Renal pelvis (tissue), 4 donors: ENCODE measurements around the gene PSMC5. TPM values are rescaled to one million over a fixed set of nuclear protein-coding genes. Genes with fewer than 3 reads are reported as not detected.
"Not testable (repeated sequence)": the region's sequence is repeated elsewhere in the genome, so short reads cannot be mapped to it uniquely, and the experiment has no call there.

ENCODE experiments used
- DNase-seq: peaks from one replicate; pipeline ENCODE4 v3.0.0-alpha.2; 2013
- polyA plus RNA-seq, 3 donors: library from polyadenylated mRNA; unstranded; fragments of 120-200 nt; gene quantifications; one replicate each; pipeline ENCODE4 v1.2.1, GENCODE V29; 2013; ENCODE audit not compliant: insufficient read length in 3 of 3

Gene PSMC5
- polyA plus RNA-seq, 3 donors, result 170 to 203 (median 178) TPM

GRCh38 chr17:63855185-63855584, 28.0 kb downstream of the PSMC5 start:
- no peak for DNase-seq

GRCh38 chr17:63856425-63856824, 29.2 kb downstream of the PSMC5 start:
- not testable (repeated sequence) for DNase-seq

GRCh38 chr17:63859257-63859656, 32.0 kb downstream of the PSMC5 start:
- no peak for DNase-seq

- DNase-seq, result not testable (repeated sequence)
These were observed 39.4 kb downstream of the PSMC5 start for GRCh38 chr17:63866625-63867024.

- not testable (repeated sequence) for DNase-seq
These were observed 42.5 kb downstream of the PSMC5 start for GRCh38 chr17:63869491-63870291.

GRCh38 chr17:63870292-63870665, 43.0 kb downstream of the PSMC5 start:
- DNase-seq, result not testable (repeated sequence)

GRCh38 chr17:63871646-63872365, 44.6 kb downstream of the PSMC5 start:
- not testable (repeated sequence) for DNase-seq

- DNase-seq, result not testable (repeated sequence)
These were observed 46.3 kb downstream of the PSMC5 start, which contains the start of gene CSH2 for GRCh38 chr17:63873577-63873976. Gene CSH2, minus strand, starts transcription at chr17:63873677. Its CDS starts 63 bp downstream, at chr17:63873614.

- not testable (repeated sequence) for DNase-seq
These were observed 46.9 kb downstream of the PSMC5 start for GRCh38 chr17:63874061-63874626.

GRCh38 chr17:63874693-63875092, 47.5 kb downstream of the PSMC5 start:
- DNase-seq, result not testable (repeated sequence)

- DNase-seq, result not testable (repeated sequence)
These were observed 51.2 kb downstream of the PSMC5 start for GRCh38 chr17:63878413-63878812.

- no peak for DNase-seq
These were observed 53.5 kb downstream of the PSMC5 start for GRCh38 chr17:63880706-63881105.

- DNase-seq, result not testable (repeated sequence)
These were observed 54.1 kb downstream of the PSMC5 start for GRCh38 chr17:63881337-63881736.

Other genes with a start within 250 kb of the PSMC5 start
- 10 to 100 TPM; 23.1 to 31.3 (median 28.8) TPM for gene TACO1, start 226.5 kb upstream of the PSMC5 start, polyA plus RNA-seq
- 10 to 100 TPM; 27.1 to 34.6 (median 32.4) TPM for gene MAP3K3, start 205.0 kb upstream of the PSMC5 start, polyA plus RNA-seq
- 10 to 100 TPM; 28.8 to 38.4 (median 34.9) TPM for gene LIMD2, start 127.3 kb upstream of the PSMC5 start, polyA plus RNA-seq
- 10 to 100 TPM; 43.1 to 74.3 (median 66.8) TPM for gene STRADA, start 85.6 kb upstream of the PSMC5 start, polyA plus RNA-seq
- gene CCDC47, start 53.8 kb upstream of the PSMC5 start, polyA plus RNA-seq, result 100 to 1,000 TPM in 2 of 3 donors, 10 to 100 TPM in 1; 87.7 to 116 (median 109) TPM
- 100 to 1,000 TPM; 158 to 225 (median 211) TPM for gene DDX42, start 53.3 kb upstream of the PSMC5 start, polyA plus RNA-seq
- gene FTSJ3, start 232 bp downstream of the PSMC5 start, polyA plus RNA-seq, result 10 to 100 TPM; 66.9 to 75.2 (median 73.2) TPM
- 10 to 100 TPM; 58.1 to 60.5 (median 58.5) TPM for gene SMARCD2, start 15.3 kb downstream of the PSMC5 start, polyA plus RNA-seq
- gene CSH2, start 46.2 kb downstream of the PSMC5 start, polyA plus RNA-seq, result under 1 TPM in 1 of 3 donors, not detected in 2; 0.10 TPM
- gene GH2, start 54.5 kb downstream of the PSMC5 start, polyA plus RNA-seq, result not detected
- not detected for gene CSH1, start 69.1 kb downstream of the PSMC5 start, polyA plus RNA-seq
- gene CSHL1, start 83.8 kb downstream of the PSMC5 start, polyA plus RNA-seq, result not detected
- under 1 TPM in 1 of 3 donors, not detected in 2; 0.16 TPM for gene GH1, start 91.4 kb downstream of the PSMC5 start, polyA plus RNA-seq
- 1 to 10 TPM; 1.8 to 3.1 (median 2.3) TPM for gene CD79B, start 104.9 kb downstream of the PSMC5 start, polyA plus RNA-seq
- 1 to 10 TPM in 2 of 3 donors, under 1 TPM in 1; 0.71 to 1.2 (median 1.1) TPM for gene SCN4A, start 145.5 kb downstream of the PSMC5 start, polyA plus RNA-seq
- gene PRR29, start 170.9 kb downstream of the PSMC5 start, polyA plus RNA-seq, result 1 to 10 TPM; 4.2 to 4.8 (median 4.3) TPM
- 10 to 100 TPM; 26.0 to 33.1 (median 28.8) TPM for gene ICAM2, start 193.2 kb downstream of the PSMC5 start, polyA plus RNA-seq